HUES6 (cell line): ENCODE data around the gene SIGLEC12.
A peak's percentile ranks its signal among the peaks of the same experiment; 100 is the strongest.

Source experiments
- H3K27ac ChIP-seq: 2 replicates; pipeline ENCODE4 v1.7.0; 2013; ENCODE audit warnings: low read depth, mild to moderate bottlenecking, low read length, inconsistent platforms
- H3K27me3 ChIP-seq: 2 replicates; pipeline ENCODE4 v1.6.1; 2013; ENCODE audit warnings: low read length; ENCODE audit not compliant: control insufficient read depth, insufficient read depth
- H3K36me3 ChIP-seq: 2 replicates; pipeline ENCODE4 v1.6.1; 2013; ENCODE audit warnings: low read length; ENCODE audit not compliant: control insufficient read depth, insufficient read depth
- H3K4me1 ChIP-seq: 2 replicates; pipeline ENCODE4 v1.6.1; 2013; ENCODE audit warnings: low read length; ENCODE audit not compliant: control insufficient read depth, insufficient read depth
- H3K4me3 ChIP-seq: 2 replicates; pipeline ENCODE4 v1.5.1; 2013; ENCODE audit warnings: low read depth, low read length
- H3K9ac ChIP-seq: one replicate; pipeline ENCODE4 v1.6.1; 2013; ENCODE audit warnings: mild to moderate bottlenecking, low read length
- H3K9me3 ChIP-seq: 2 replicates; pipeline ENCODE4 v1.6.1; 2013; ENCODE audit warnings: low read depth, low read length; ENCODE audit not compliant: control insufficient read depth, insufficient read depth

The SIGLEC12 gene

GRCh38 chr19:51542699-51543098, 41.1 kb upstream of the SIGLEC12 start:
- H3K4me3 ChIP-seq: no peak overlapping the region
- no peak overlapping the region for H3K27ac ChIP-seq
- H3K36me3 ChIP-seq: no peaks in the 10 kb centered on the region
- no peak overlapping the region for H3K9ac ChIP-seq
- peaks cover 38% of the 10 kb centered on the region for H3K27me3 ChIP-seq
- no peaks in the 10 kb centered on the region; the same call in 1 of the 2 replicates for H3K4me1 ChIP-seq
- no peaks in the 10 kb centered on the region for H3K9me3 ChIP-seq

GRCh38 chr19:51541458-51542357, 40.1 kb upstream of the SIGLEC12 start:
- Histone ChIP-seq H3K36me3 (no peaks in the 10 kb centered on the region), H3K4me1 (no peaks in the 10 kb centered on the region; the same call in 1 of the 2 replicates), H3K27me3 (peaks cover 41% of the 10 kb centered on the region), H3K4me3 (no peak overlapping the region), H3K9me3 (no peaks in the 10 kb centered on the region), H3K27ac (no peak overlapping the region), H3K9ac (no peak overlapping the region)

- H3K9me3 ChIP-seq: no peaks in the 10 kb centered on the region
- no peaks in the 10 kb centered on the region for H3K4me1 ChIP-seq
- peaks cover 40% of the 10 kb centered on the region for H3K27me3 ChIP-seq
- H3K9ac ChIP-seq: no peak overlapping the region
- no peak overlapping the region for H3K27ac ChIP-seq
- no peak overlapping the region for H3K4me3 ChIP-seq
- no peaks in the 10 kb centered on the region for H3K36me3 ChIP-seq
Measured at GRCh38 chr19:51539821-51540366, 38.3 kb upstream of the SIGLEC12 start.

GRCh38 chr19:51535535-51535934, 33.9 kb upstream of the SIGLEC12 start:
- H3K27me3 ChIP-seq: peaks cover 51% of the 10 kb centered on the region
- no peak overlapping the region for H3K27ac ChIP-seq
- H3K9me3 ChIP-seq: no peaks in the 10 kb centered on the region
- peaks cover 4% of the 10 kb centered on the region; the same call in 1 of the 2 replicates for H3K4me1 ChIP-seq
- no peak overlapping the region for H3K9ac ChIP-seq
- H3K36me3 ChIP-seq: no peaks in the 10 kb centered on the region
- H3K4me3 ChIP-seq: no peak overlapping the region

- no peak within 1 kb of the TSS for H3K27ac ChIP-seq
- H3K27me3 ChIP-seq: peaks cover 67% of the 10 kb centered on the region
- H3K4me3 ChIP-seq: peak within 1 kb of the TSS; percentile 18; the same call in 1 of the 2 replicates
- H3K36me3 ChIP-seq: no peaks in the 10 kb centered on the region
- H3K9me3 ChIP-seq: no peaks in the 10 kb centered on the region
- H3K9ac ChIP-seq: peak within 1 kb of the TSS; percentile 5
- peaks cover 4% of the 10 kb centered on the region; the same call in 1 of the 2 replicates for H3K4me1 ChIP-seq
Measured at GRCh38 chr19:51531349-51532315, 30.0 kb upstream of the SIGLEC12 start, which contains the start of gene SIGLEC6. SIGLEC6 (minus strand) TSS chr19:51531670; CDS start chr19:51531648, 22 bp downstream.

- Histone ChIP-seq H3K9ac (no peak overlapping the region), H3K4me1 (peaks cover 10% of the 10 kb centered on the region), H3K9me3 (no peaks in the 10 kb centered on the region), H3K27me3 (peaks cover 68% of the 10 kb centered on the region), H3K4me3 (no peak overlapping the region), H3K36me3 (no peaks in the 10 kb centered on the region), H3K27ac (no peak overlapping the region)
Measured at GRCh38 chr19:51530616-51531015, 29.0 kb upstream of the SIGLEC12 start.

GRCh38 chr19:51529301-51529700, 27.7 kb upstream of the SIGLEC12 start:
- Histone ChIP-seq H3K9me3 (no peaks in the 10 kb centered on the region), H3K9ac (no peak overlapping the region), H3K27me3 (peaks cover 65% of the 10 kb centered on the region), H3K4me1 (peaks cover 14% of the 10 kb centered on the region), H3K36me3 (no peaks in the 10 kb centered on the region), H3K27ac (no peak overlapping the region), H3K4me3 (no peak overlapping the region)

- Histone ChIP-seq H3K27me3 (peaks cover 41% of the 10 kb centered on the region), H3K36me3 (no peaks in the 10 kb centered on the region), H3K4me3 (no peak overlapping the region), H3K9me3 (no peaks in the 10 kb centered on the region), H3K9ac (no peak overlapping the region), H3K4me1 (peaks cover 10% of the 10 kb centered on the region; the same call in 1 of the 2 replicates), H3K27ac (no peak overlapping the region)
Measured at GRCh38 chr19:51525651-51526050, 24.1 kb upstream of the SIGLEC12 start.

GRCh38 chr19:51524666-51525264, 23.2 kb upstream of the SIGLEC12 start:
- Histone ChIP-seq H3K9ac (no peak overlapping the region), H3K27ac (no peak overlapping the region), H3K4me1 (peaks cover 10% of the 10 kb centered on the region; the same call in 1 of the 2 replicates), H3K27me3 (peaks cover 33% of the 10 kb centered on the region), H3K4me3 (no peak overlapping the region), H3K36me3 (no peaks in the 10 kb centered on the region), H3K9me3 (no peaks in the 10 kb centered on the region)

GRCh38 chr19:51521781-51522180, 20.2 kb upstream of the SIGLEC12 start:
- H3K4me1 ChIP-seq: peaks cover 10% of the 10 kb centered on the region; the same call in 1 of the 2 replicates
- no peaks in the 10 kb centered on the region for H3K36me3 ChIP-seq
- peaks cover 8% of the 10 kb centered on the region for H3K27me3 ChIP-seq

More at GRCh38 chr19:51521781-51522180, 20.2 kb upstream of the SIGLEC12 start:
- H3K9me3 ChIP-seq: peaks cover 4% of the 10 kb centered on the region; the same call in 1 of the 2 replicates
- H3K4me3 ChIP-seq: no peak overlapping the region
- H3K9ac ChIP-seq: no peak overlapping the region
- H3K27ac ChIP-seq: no peak overlapping the region
